ENCODE data around the gene GBF1. TPM values are rescaled to one million over a fixed set of nuclear protein-coding genes. Genes with fewer than 3 reads are reported as not detected.

Gene GBF1
- polyA plus RNA-seq, 3 donors: 4.2 to 17.4 (median 11.9) TPM

DNA sequence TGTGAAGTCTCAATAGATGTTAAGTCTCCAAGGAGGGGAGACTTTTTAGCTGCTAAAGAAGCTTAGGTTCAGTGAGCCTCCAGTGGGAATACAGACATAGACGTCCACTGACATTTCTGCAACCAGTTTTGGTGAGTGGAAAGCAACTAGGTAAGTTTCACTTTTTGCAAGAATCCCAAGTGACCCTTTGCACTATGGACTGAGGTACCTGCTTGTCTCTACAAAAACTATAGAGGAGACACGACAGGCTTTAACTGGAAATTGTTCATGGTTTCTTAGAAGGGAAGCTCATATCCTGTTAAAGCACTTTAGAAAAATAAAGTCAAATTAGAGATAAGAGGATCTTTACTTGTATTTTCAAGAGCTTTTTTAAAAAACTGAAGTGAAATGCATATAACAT lies 38.6 kb downstream of the GBF1 start:
- Mint-ChIP-seq H3K4me3 (no peak overlapping the region), H3K27ac (no peak overlapping the region), H3K27me3 (ENCODE audit: low read depth in 3 of 3) (no peaks in the 10 kb centered on the region), H3K4me1 (peaks cover 21% of the 10 kb centered on the region), H3K36me3 (peaks cover 42 to 61% of the 10 kb centered on the region in 2 donors), H3K9me3 (no peaks in the 10 kb centered on the region)
- H3K4me2 ChIP-seq (replicated peaks; ENCODE audit: extremely low read depth, low read length, poor library complexity, severe bottlenecking): no peak overlapping the region
- no peak overlapping the region for H3K9ac ChIP-seq (ENCODE audit: insufficient read depth, low read length, poor library complexity, severe bottlenecking)
- intact Hi-C loops (cut with micrococcal nuclease): no loop called here
- H3K4me1 ChIP-seq (ENCODE audit: control insufficient read depth in 1 of 2, insufficient read depth in 2 of 2, low read length in 2 of 2): peaks cover 3 to 4% of the 10 kb centered on the region in 2 donors
- TF ChIP-seq, protein P1, sequence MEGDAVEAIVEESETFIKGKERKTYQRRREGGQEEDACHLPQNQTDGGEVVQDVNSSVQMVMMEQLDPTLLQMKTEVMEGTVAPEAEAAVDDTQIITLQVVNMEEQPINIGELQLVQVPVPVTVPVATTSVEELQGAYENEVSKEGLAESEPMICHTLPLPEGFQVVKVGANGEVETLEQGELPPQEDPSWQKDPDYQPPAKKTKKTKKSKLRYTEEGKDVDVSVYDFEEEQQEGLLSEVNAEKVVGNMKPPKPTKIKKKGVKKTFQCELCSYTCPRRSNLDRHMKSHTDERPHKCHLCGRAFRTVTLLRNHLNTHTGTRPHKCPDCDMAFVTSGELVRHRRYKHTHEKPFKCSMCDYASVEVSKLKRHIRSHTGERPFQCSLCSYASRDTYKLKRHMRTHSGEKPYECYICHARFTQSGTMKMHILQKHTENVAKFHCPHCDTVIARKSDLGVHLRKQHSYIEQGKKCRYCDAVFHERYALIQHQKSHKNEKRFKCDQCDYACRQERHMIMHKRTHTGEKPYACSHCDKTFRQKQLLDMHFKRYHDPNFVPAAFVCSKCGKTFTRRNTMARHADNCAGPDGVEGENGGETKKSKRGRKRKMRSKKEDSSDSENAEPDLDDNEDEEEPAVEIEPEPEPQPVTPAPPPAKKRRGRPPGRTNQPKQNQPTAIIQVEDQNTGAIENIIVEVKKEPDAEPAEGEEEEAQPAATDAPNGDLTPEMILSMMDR (IDR thresholded peaks at IDR 0.05): no peak
- no peaks in the 10 kb centered on the region for H3K9me3 ChIP-seq (replicated peaks in 1 of 2; ENCODE audit: control insufficient read depth in 1 of 2, insufficient read depth in 1 of 2, low read length in 2 of 2)
- no peaks in the 10 kb centered on the region for H3K27me3 ChIP-seq (ENCODE audit: control insufficient read depth in 2 of 2, insufficient read depth in 2 of 2, low read length in 2 of 2)
- H3K27ac ChIP-seq (ENCODE audit: low read depth in 1 of 2, low read length in 2 of 2): no peak overlapping the region
- H2AFZ ChIP-seq (ENCODE audit: insufficient read depth, low read depth, low read length, poor library complexity, severe bottlenecking): no peak overlapping the region
- H3K79me2 ChIP-seq (ENCODE audit: insufficient read depth, low read length): peaks cover 78% of the 10 kb centered on the region
- H3K4me3 ChIP-seq (replicated peaks in 1 of 3; ENCODE audit: low read depth in 2 of 3, low read length in 3 of 3): no peak overlapping the region
- H4K20me1 ChIP-seq (ENCODE audit: insufficient read depth, low read length): peaks cover 90% of the 10 kb centered on the region
- H3K36me3 ChIP-seq (replicated peaks in 1 of 2; ENCODE audit: control insufficient read depth in 1 of 2, insufficient read depth in 2 of 2, low read length in 2 of 2): peaks cover 11 to 74% of the 10 kb centered on the region in 2 donors
- 60% methylated on average over 1 of the region's 2 CpGs for WGBS (ENCODE audit: insufficient coverage)
- no peak for DNase-seq

GRCh38 chr10:102284531-102284930 lies 39.2 kb downstream of the GBF1 start:
- Mint-ChIP-seq H3K27me3 (ENCODE audit: low read depth in 3 of 3) (no peaks in the 10 kb centered on the region), H3K4me1 (peaks cover 19% of the 10 kb centered on the region), H3K9me3 (no peaks in the 10 kb centered on the region), H3K27ac (no peak overlapping the region), H3K36me3 (peaks cover 43 to 65% of the 10 kb centered on the region in 2 donors), H3K4me3 (no peak overlapping the region)
- Histone ChIP-seq H3K27ac (ENCODE audit: low read depth in 1 of 2, low read length in 2 of 2) (no peak overlapping the region), H3K27me3 (ENCODE audit: control insufficient read depth in 2 of 2, insufficient read depth in 2 of 2, low read length in 2 of 2) (no peaks in the 10 kb centered on the region), H3K9ac (ENCODE audit: insufficient read depth, low read length, poor library complexity, severe bottlenecking) (no peak overlapping the region), H4K20me1 (ENCODE audit: insufficient read depth, low read length) (peaks cover 90% of the 10 kb centered on the region), H3K79me2 (ENCODE audit: insufficient read depth, low read length) (peaks cover 73% of the 10 kb centered on the region), H3K9me3 (replicated peaks in 1 of 2; ENCODE audit: control insufficient read depth in 1 of 2, insufficient read depth in 1 of 2, low read length in 2 of 2) (no peaks in the 10 kb centered on the region), H3K4me1 (ENCODE audit: control insufficient read depth in 1 of 2, insufficient read depth in 2 of 2, low read length in 2 of 2) (peaks cover 3 to 4% of the 10 kb centered on the region in 2 donors), H3K4me2 (replicated peaks; ENCODE audit: extremely low read depth, low read length, poor library complexity, severe bottlenecking) (no peak overlapping the region), H3K4me3 (replicated peaks in 1 of 3; ENCODE audit: low read depth in 2 of 3, low read length in 3 of 3) (no peak overlapping the region), H2AFZ (ENCODE audit: insufficient read depth, low read depth, low read length, poor library complexity, severe bottlenecking) (no peak overlapping the region), H3K36me3 (replicated peaks in 1 of 2; ENCODE audit: control insufficient read depth in 1 of 2, insufficient read depth in 2 of 2, low read length in 2 of 2) (peaks cover 11 to 80% of the 10 kb centered on the region in 2 donors)
- intact Hi-C loops (cut with micrococcal nuclease): no loop called here
- no peak for DNase-seq
- WGBS (ENCODE audit: insufficient coverage): no CpG with 5 or more reads among the region's 2 CpGs
- TF ChIP-seq, protein P1 (IDR thresholded peaks at IDR 0.05): no peak

Measured in CD14-positive monocyte (primary cell).